Spleen (tissue), 11 donors: ENCODE results near the gene CABP4. TPM values are rescaled to one million over a fixed set of nuclear protein-coding genes. Genes with fewer than 3 reads are reported as not detected.
"Not testable (repeated sequence)": the region's sequence is repeated elsewhere in the genome, so short reads cannot be mapped to it uniquely, and the experiment has no call there.

Experiments used
- DNase-seq: peaks from one replicate; pipeline ENCODE4 v3.0.0-alpha.2; 2020
- H3K27ac ChIP-seq, 8 donors: fragments of 200-600 bp; sonication (generic) in 7 of 8; 1 replicate in 4 of 8; 2 replicates in 4 of 8; pipeline versions ENCODE4 v1.5.0 to v1.8.0; 2016 to 2021; ENCODE audit warnings: inconsistent platforms in 4 of 8, mild to moderate bottlenecking in 4 of 8, moderate library complexity in 1 of 8
- H3K27me3 ChIP-seq, 7 donors: fragments of 200-600 bp; sonication (generic) in 6 of 7; replicated peaks in 1 of 7; 1 replicate in 4 of 7; 2 replicates in 3 of 7; pipeline versions ENCODE4 v1.5.0 to v1.8.0; 2016 to 2021; ENCODE audit warnings: inconsistent platforms in 3 of 7, mild to moderate bottlenecking in 1 of 7
- H3K36me3 ChIP-seq, 6 donors: fragments of 200-600 bp; sonication (generic) in 5 of 6; 1 replicate in 4 of 6; 2 replicates in 2 of 6; pipeline versions ENCODE4 v1.5.0 to v1.8.0; 2016 to 2021; ENCODE audit warnings: inconsistent platforms in 2 of 6
- H3K4me1 ChIP-seq, 6 donors: fragments of 200-600 bp; sonication (generic) in 5 of 6; 1 replicate in 3 of 6; 2 replicates in 3 of 6; pipeline versions ENCODE4 v1.5.0 to v1.8.0; 2016 to 2021; ENCODE audit warnings: inconsistent platforms in 3 of 6
- H3K4me3 ChIP-seq, 8 donors: fragments of 200-600 bp; sonication (generic) in 7 of 8; 1 replicate in 4 of 8; 2 replicates in 4 of 8; pipeline versions ENCODE4 v1.5.0 to v1.8.0; 2016 to 2021; ENCODE audit warnings: inconsistent platforms in 4 of 8, mild to moderate bottlenecking in 4 of 8, moderate library complexity in 2 of 8
- H3K9me3 ChIP-seq, 8 donors: fragments of 200-600 bp; sonication (generic) in 7 of 8; 1 replicate in 4 of 8; 2 replicates in 4 of 8; pipeline versions ENCODE4 v1.5.0 to v1.8.0; 2016 to 2021; ENCODE audit warnings: inconsistent platforms in 4 of 8
- POLR2A ChIP-seq, 3 donors: fragments of 450-650 bp; IDR thresholded peaks; one replicate each; pipeline ENCODE4 v1.5.1; 2017; ENCODE audit warnings: antibody characterized with exemption in 3 of 3, mild to moderate bottlenecking in 1 of 3
- POLR2AphosphoS5 ChIP-seq, 3 donors: sonication (generic); formaldehyde crosslinking; IDR thresholded peaks; one replicate each; pipeline ENCODE4 v1.5.1; 2017; ENCODE audit warnings: antibody characterized with exemption in 3 of 3
- WGBS, 5 donors: extraction: QIAGEN DNeasy Blood & Tissue Kit in 3 of 5; methylation state at CpG; one replicate each; pipeline versions ENCODE4 v1.1.5 to v1.1.7; 2013 to 2018; 5-methylcytosine and 5-hydroxymethylcytosine counted together
- intact Hi-C: fragments of 100-400 bp; cut with DNase I; formaldehyde crosslinking; loops from one replicate; pipeline ENCODE4 v1.15.0; 2023; ENCODE audit warnings: low total_unique reads
- polyA plus RNA-seq, 3 donors: library from polyadenylated mRNA; stranded (reverse); fragments of 200-250 nt; gene quantifications; one replicate each; pipeline ENCODE4 v1.2.1, GENCODE V29; 2013
- total RNA-seq, 7 donors: library from RNA; depleted of rRNA in 3 of 7; stranded (reverse); fragments of >200 nt in 3 of 7; fragmentation: NEBNext Ultra II Directional in 4 of 7; extraction: Animal tissue kit (Norgen Biotek cat#: 25700) in 4 of 7; gene quantifications; one replicate each; pipeline versions ENCODE4 v1.1.0 to v1.2.1, GENCODE V29; 2016 to 2021
- TF ChIP-seq, protein P1 (sequence below), 11 experiments: fragments of 200-600 bp in 7 of 11; fragments of 450-650 bp in 4 of 11; sonication (generic) in 4 of 11; IDR thresholded peaks in 8 of 11; conservative IDR thresholded peaks in 3 of 11; 1 replicate in 7 of 11; 2 replicates in 4 of 11; pipeline versions ENCODE4 v1.4.0 to v1.8.0; 2016 to 2021; ENCODE audit warnings: antibody characterized with exemption in 11 of 11, inconsistent platforms in 4 of 11, mild to moderate bottlenecking in 1 of 11
- donor health status: healthy with polysubstance abuse.
- donor health status: DM: no; HTN: no; CAD: no; lungs with moderate emphysema.
- donor health status: DM: no; HTN: no; CAD: no.
- donor health status: Bipolar disorder and iron deficiency.
- donor health status: healthy.
- donor health status: DM: no; HTN: no; CAD: no.
- donor health status: DM: yes; HTN: yes; CAD: no.

The CABP4 gene
- total and polyA plus RNA-seq, 10 donors, result 2.6 to 27.3 (median 17.1) TPM

- Histone ChIP-seq H3K27me3 (no peaks in the 10 kb centered on the region), H3K27ac (peak overlapping the region; percentile 91 to 97 (median 92)), H3K4me3 (peak overlapping the region in 7 of 8 donors; percentile 11 to 81 (median 53)), H3K36me3 (peaks cover 0 to 35% (median 27%) of the 10 kb centered on the region in 6 donors), H3K9me3 (no peaks in the 10 kb centered on the region), H3K4me1 (peaks cover 31 to 66% (median 52%) of the 10 kb centered on the region in 6 donors)
- intact Hi-C loops, result no loop called here
- TF ChIP-seq, protein P1, sequence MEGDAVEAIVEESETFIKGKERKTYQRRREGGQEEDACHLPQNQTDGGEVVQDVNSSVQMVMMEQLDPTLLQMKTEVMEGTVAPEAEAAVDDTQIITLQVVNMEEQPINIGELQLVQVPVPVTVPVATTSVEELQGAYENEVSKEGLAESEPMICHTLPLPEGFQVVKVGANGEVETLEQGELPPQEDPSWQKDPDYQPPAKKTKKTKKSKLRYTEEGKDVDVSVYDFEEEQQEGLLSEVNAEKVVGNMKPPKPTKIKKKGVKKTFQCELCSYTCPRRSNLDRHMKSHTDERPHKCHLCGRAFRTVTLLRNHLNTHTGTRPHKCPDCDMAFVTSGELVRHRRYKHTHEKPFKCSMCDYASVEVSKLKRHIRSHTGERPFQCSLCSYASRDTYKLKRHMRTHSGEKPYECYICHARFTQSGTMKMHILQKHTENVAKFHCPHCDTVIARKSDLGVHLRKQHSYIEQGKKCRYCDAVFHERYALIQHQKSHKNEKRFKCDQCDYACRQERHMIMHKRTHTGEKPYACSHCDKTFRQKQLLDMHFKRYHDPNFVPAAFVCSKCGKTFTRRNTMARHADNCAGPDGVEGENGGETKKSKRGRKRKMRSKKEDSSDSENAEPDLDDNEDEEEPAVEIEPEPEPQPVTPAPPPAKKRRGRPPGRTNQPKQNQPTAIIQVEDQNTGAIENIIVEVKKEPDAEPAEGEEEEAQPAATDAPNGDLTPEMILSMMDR (IDR thresholded peaks at IDR 0.05 in 8 of 11, conservative IDR thresholded peaks at IDR 0.05 in 3 of 11), result no peak
- no peak for TF ChIP-seq POLR2A (IDR thresholded peaks at IDR 0.05)
- peak; percentile 29 to 80 (median 64) for TF ChIP-seq POLR2AphosphoS5 (IDR thresholded peaks at IDR 0.05)
- WGBS, 5 donors, result 20 to 31% (median 27%) methylated on average over 11 of the region's 11 CpGs
- peak; percentile 91 for DNase-seq
Measured at GRCh38 chr11:67484847-67485311, 29.7 kb downstream of the CABP4 start.

- H3K27me3 ChIP-seq, intact Hi-C loops, H3K9me3 ChIP-seq: not testable (repeated sequence)
- peak; percentile 89 for DNase-seq
- Histone ChIP-seq H3K36me3 (peaks cover 0 to 45% (median 37%) of the 10 kb centered on the region in 6 donors), H3K27ac (peak overlapping the region; percentile 43 to 97 (median 92)), H3K4me1 (peaks cover 31 to 66% (median 52%) of the 10 kb centered on the region in 6 donors), H3K4me3 (peak overlapping the region in 1 of 8 donors; percentile 81)
- TF ChIP-seq POLR2A (IDR thresholded peaks at IDR 0.05), result peak in 1 of 3 donors; percentile 60
- TF ChIP-seq, protein P1 (IDR thresholded peaks at IDR 0.05 in 8 of 11, conservative IDR thresholded peaks at IDR 0.05 in 3 of 11), result peak in 1 of 11 experiments; percentile 5
- TF ChIP-seq POLR2AphosphoS5 (IDR thresholded peaks at IDR 0.05), result peak; percentile 55 to 93 (median 77)
- WGBS, 5 donors, result 52 to 72% (median 61%) methylated on average over 7 of the region's 7 CpGs
Measured at GRCh38 chr11:67485873-67486361, 30.8 kb downstream of the CABP4 start.

GRCh38 chr11:67486481-67487195 is 31.5 kb downstream of the CABP4 start:
- peaks cover 31 to 64% (median 52%) of the 10 kb centered on the region in 6 donors for H3K4me1 ChIP-seq
- 60 to 84% (median 72%) methylated on average over 16 to 20 of the region's 20 CpGs for WGBS, 5 donors
- H3K9me3 ChIP-seq, result no peaks in the 10 kb centered on the region
- no peaks in the 10 kb centered on the region for H3K27me3 ChIP-seq
- intact Hi-C loops, result no loop called here
- TF ChIP-seq POLR2AphosphoS5 (IDR thresholded peaks at IDR 0.05), result peak; percentile 26 to 48 (median 44)
- TF ChIP-seq, protein P1 (IDR thresholded peaks at IDR 0.05 in 8 of 11, conservative IDR thresholded peaks at IDR 0.05 in 3 of 11), result no peak
- peaks cover 0 to 52% (median 44%) of the 10 kb centered on the region in 6 donors for H3K36me3 ChIP-seq
- H3K4me3 ChIP-seq, result peak overlapping the region in 1 of 8 donors; percentile 81
- peak overlapping the region; percentile 12 to 97 (median 92) for H3K27ac ChIP-seq
- no peak for DNase-seq
